ENCODE measurements around the gene MMP17. TPM values are rescaled to one million over a fixed set of nuclear protein-coding genes. Genes with fewer than 3 reads are reported as not detected.

MMP17 gene
- total RNA-seq, 2 donors from 2014 or later, result 10.9 to 12.0 TPM

DNA sequence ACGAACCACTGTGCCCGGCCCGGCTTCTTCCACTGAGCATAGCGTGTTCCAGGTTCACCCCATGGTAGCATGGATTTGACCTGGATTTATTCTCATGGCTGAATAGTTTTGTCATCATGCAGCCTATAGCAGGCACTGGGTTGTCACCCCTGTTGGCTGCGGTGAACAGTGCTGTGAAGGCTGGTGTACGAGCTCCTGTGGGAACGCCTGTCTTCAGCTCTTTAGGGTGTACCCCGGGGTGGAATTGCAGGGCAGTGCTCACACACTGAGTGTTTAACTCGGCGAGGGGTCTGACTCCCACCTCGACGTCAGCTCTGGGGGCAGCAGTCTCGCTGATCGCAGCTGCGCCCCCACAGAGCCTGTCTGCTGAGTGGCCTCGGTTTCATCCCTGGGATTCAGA is 15.3 kb downstream of the MMP17 start:
- H3K27ac ChIP-seq (ENCODE audit: low read depth, low read length), result no peak overlapping the region
- peaks cover 7% of the 10 kb centered on the region for H3K36me3 Mint-ChIP-seq (ENCODE audit: low read depth)
- 85 to 94% methylated on average over 8 to 16 of the region's 16 CpGs for WGBS, 2 experiments (ENCODE audit: insufficient coverage in 1 of 2, insufficient read length in 1 of 2)

GRCh38 chr12:131844140-131844539 is 15.9 kb downstream of the MMP17 start:
- no peak for DNase-seq
- Histone ChIP-seq H3K27me3 (ENCODE audit: control insufficient read depth, insufficient read depth, low read length, poor library complexity, severe bottlenecking) (no peaks in the 10 kb centered on the region), H3K4me3 (ENCODE audit: low read length) (no peak overlapping the region), H3K4me1 (ENCODE audit: control insufficient read depth, insufficient read depth, low read length) (no peaks in the 10 kb centered on the region), H3K27ac (ENCODE audit: low read depth, low read length) (no peak overlapping the region), H3K9me3 (ENCODE audit: control insufficient read depth, low read length) (no peaks in the 10 kb centered on the region), H3K9ac (ENCODE audit: extremely low read depth, low read length, poor library complexity, severe bottlenecking) (no peak overlapping the region), H3K36me3 (ENCODE audit: control insufficient read depth, insufficient read depth, low read length) (no peaks in the 10 kb centered on the region)
- Mint-ChIP-seq H3K27ac (no peak overlapping the region), H3K4me3 (no peak overlapping the region), H3K27me3 (ENCODE audit: insufficient read depth) (no peaks in the 10 kb centered on the region), H3K36me3 (ENCODE audit: low read depth) (peaks cover 7% of the 10 kb centered on the region), H3K9me3 (no peaks in the 10 kb centered on the region), H3K4me1 (no peaks in the 10 kb centered on the region)
- 92 to 93% methylated on average over 8 to 11 of the region's 11 CpGs for WGBS, 2 experiments (ENCODE audit: insufficient coverage in 1 of 2, insufficient read length in 1 of 2)
- TF ChIP-seq, protein P1, sequence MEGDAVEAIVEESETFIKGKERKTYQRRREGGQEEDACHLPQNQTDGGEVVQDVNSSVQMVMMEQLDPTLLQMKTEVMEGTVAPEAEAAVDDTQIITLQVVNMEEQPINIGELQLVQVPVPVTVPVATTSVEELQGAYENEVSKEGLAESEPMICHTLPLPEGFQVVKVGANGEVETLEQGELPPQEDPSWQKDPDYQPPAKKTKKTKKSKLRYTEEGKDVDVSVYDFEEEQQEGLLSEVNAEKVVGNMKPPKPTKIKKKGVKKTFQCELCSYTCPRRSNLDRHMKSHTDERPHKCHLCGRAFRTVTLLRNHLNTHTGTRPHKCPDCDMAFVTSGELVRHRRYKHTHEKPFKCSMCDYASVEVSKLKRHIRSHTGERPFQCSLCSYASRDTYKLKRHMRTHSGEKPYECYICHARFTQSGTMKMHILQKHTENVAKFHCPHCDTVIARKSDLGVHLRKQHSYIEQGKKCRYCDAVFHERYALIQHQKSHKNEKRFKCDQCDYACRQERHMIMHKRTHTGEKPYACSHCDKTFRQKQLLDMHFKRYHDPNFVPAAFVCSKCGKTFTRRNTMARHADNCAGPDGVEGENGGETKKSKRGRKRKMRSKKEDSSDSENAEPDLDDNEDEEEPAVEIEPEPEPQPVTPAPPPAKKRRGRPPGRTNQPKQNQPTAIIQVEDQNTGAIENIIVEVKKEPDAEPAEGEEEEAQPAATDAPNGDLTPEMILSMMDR (conservative IDR thresholded peaks at IDR 0.05), result no peak

More for the DNA sequence above, 15.3 kb downstream of the MMP17 start:
- no peaks in the 10 kb centered on the region for H3K36me3 ChIP-seq (ENCODE audit: control insufficient read depth, insufficient read depth, low read length)
- no peak overlapping the region for H3K9ac ChIP-seq (ENCODE audit: extremely low read depth, low read length, poor library complexity, severe bottlenecking)
- no peaks in the 10 kb centered on the region for H3K4me1 ChIP-seq (ENCODE audit: control insufficient read depth, insufficient read depth, low read length)
- H3K9me3 Mint-ChIP-seq, result no peaks in the 10 kb centered on the region
- H3K4me3 ChIP-seq (ENCODE audit: low read length), result no peak overlapping the region
- no peaks in the 10 kb centered on the region for H3K27me3 Mint-ChIP-seq (ENCODE audit: insufficient read depth)
- no peak overlapping the region for H3K4me3 Mint-ChIP-seq
- no peaks in the 10 kb centered on the region for H3K9me3 ChIP-seq (ENCODE audit: control insufficient read depth, low read length)
- H3K27me3 ChIP-seq (ENCODE audit: control insufficient read depth, insufficient read depth, low read length, poor library complexity, severe bottlenecking), result no peaks in the 10 kb centered on the region
- H3K4me1 Mint-ChIP-seq, result no peaks in the 10 kb centered on the region
- TF ChIP-seq, protein P1 (conservative IDR thresholded peaks at IDR 0.05), result no peak
- no peak for DNase-seq
- H3K27ac Mint-ChIP-seq, result no peak overlapping the region

DNA sequence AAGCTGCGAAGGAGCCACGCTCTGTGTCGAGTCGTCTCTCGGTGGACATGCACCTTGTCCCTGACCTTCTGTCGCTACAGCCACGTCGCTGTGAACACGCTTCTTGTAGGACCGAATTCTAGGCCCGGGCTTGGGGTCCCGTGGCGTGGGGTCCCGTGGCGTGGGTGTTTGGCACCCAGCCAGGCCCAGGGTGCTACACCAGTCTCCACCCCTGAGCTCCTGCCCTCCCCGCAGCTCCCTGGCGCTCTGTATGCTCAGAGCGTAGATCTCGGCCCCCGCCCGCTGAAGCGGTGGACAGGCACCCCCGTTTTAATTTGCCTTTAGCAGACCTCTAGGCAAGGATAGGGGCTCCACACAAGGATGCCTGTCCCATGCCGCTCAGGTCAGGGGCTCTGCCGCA is 16.5 kb downstream of the MMP17 start:
- Mint-ChIP-seq H3K27me3 (ENCODE audit: insufficient read depth) (no peaks in the 10 kb centered on the region), H3K27ac (no peak overlapping the region), H3K36me3 (ENCODE audit: low read depth) (peaks cover 7% of the 10 kb centered on the region), H3K4me3 (no peak overlapping the region), H3K9me3 (no peaks in the 10 kb centered on the region), H3K4me1 (no peaks in the 10 kb centered on the region)
- Histone ChIP-seq H3K4me3 (ENCODE audit: low read length) (no peak overlapping the region), H3K27ac (ENCODE audit: low read depth, low read length) (no peak overlapping the region), H3K9ac (ENCODE audit: extremely low read depth, low read length, poor library complexity, severe bottlenecking) (no peak overlapping the region), H3K4me1 (ENCODE audit: control insufficient read depth, insufficient read depth, low read length) (no peaks in the 10 kb centered on the region), H3K9me3 (ENCODE audit: control insufficient read depth, low read length) (no peaks in the 10 kb centered on the region), H3K27me3 (ENCODE audit: control insufficient read depth, insufficient read depth, low read length, poor library complexity, severe bottlenecking) (no peaks in the 10 kb centered on the region), H3K36me3 (ENCODE audit: control insufficient read depth, insufficient read depth, low read length) (no peaks in the 10 kb centered on the region)
- WGBS, 2 experiments (ENCODE audit: insufficient coverage in 1 of 2, insufficient read length in 1 of 2), result 95 to 96% methylated on average over 11 to 25 of the region's 25 CpGs
- DNase-seq, result no peak
- TF ChIP-seq, protein P1 (conservative IDR thresholded peaks at IDR 0.05), result no peak
